Spleen (tissue), 11 donors: ENCODE results near the gene PLCB4. TPM values are rescaled to one million over a fixed set of nuclear protein-coding genes. Genes with fewer than 3 reads are reported as not detected.

Source experiments
- DNase-seq: peaks from one replicate; pipeline ENCODE4 v3.0.0-alpha.2; 2020
- H3K27ac ChIP-seq, 8 donors: fragments of 200-600 bp; sonication (generic) in 7 of 8; 1 replicate in 4 of 8; 2 replicates in 4 of 8; pipeline versions ENCODE4 v1.5.0 to v1.8.0; 2016 to 2021; ENCODE audit warnings: inconsistent platforms in 4 of 8, mild to moderate bottlenecking in 4 of 8, moderate library complexity in 1 of 8
- H3K27me3 ChIP-seq, 7 donors: fragments of 200-600 bp; sonication (generic) in 6 of 7; replicated peaks in 1 of 7; 1 replicate in 4 of 7; 2 replicates in 3 of 7; pipeline versions ENCODE4 v1.5.0 to v1.8.0; 2016 to 2021; ENCODE audit warnings: inconsistent platforms in 3 of 7, mild to moderate bottlenecking in 1 of 7
- H3K36me3 ChIP-seq, 6 donors: fragments of 200-600 bp; sonication (generic) in 5 of 6; 1 replicate in 4 of 6; 2 replicates in 2 of 6; pipeline versions ENCODE4 v1.5.0 to v1.8.0; 2016 to 2021; ENCODE audit warnings: inconsistent platforms in 2 of 6
- H3K4me1 ChIP-seq, 6 donors: fragments of 200-600 bp; sonication (generic) in 5 of 6; 1 replicate in 3 of 6; 2 replicates in 3 of 6; pipeline versions ENCODE4 v1.5.0 to v1.8.0; 2016 to 2021; ENCODE audit warnings: inconsistent platforms in 3 of 6
- H3K4me3 ChIP-seq, 8 donors: fragments of 200-600 bp; sonication (generic) in 7 of 8; 1 replicate in 4 of 8; 2 replicates in 4 of 8; pipeline versions ENCODE4 v1.5.0 to v1.8.0; 2016 to 2021; ENCODE audit warnings: inconsistent platforms in 4 of 8, mild to moderate bottlenecking in 4 of 8, moderate library complexity in 2 of 8
- H3K9me3 ChIP-seq, 8 donors: fragments of 200-600 bp; sonication (generic) in 7 of 8; 1 replicate in 4 of 8; 2 replicates in 4 of 8; pipeline versions ENCODE4 v1.5.0 to v1.8.0; 2016 to 2021; ENCODE audit warnings: inconsistent platforms in 4 of 8
- POLR2A ChIP-seq, 3 donors: fragments of 450-650 bp; IDR thresholded peaks; one replicate each; pipeline ENCODE4 v1.5.1; 2017; ENCODE audit warnings: antibody characterized with exemption in 3 of 3, mild to moderate bottlenecking in 1 of 3
- POLR2AphosphoS5 ChIP-seq, 3 donors: sonication (generic); formaldehyde crosslinking; IDR thresholded peaks; one replicate each; pipeline ENCODE4 v1.5.1; 2017; ENCODE audit warnings: antibody characterized with exemption in 3 of 3
- WGBS, 5 donors: extraction: QIAGEN DNeasy Blood & Tissue Kit in 3 of 5; methylation state at CpG; one replicate each; pipeline versions ENCODE4 v1.1.5 to v1.1.7; 2013 to 2018; 5-methylcytosine and 5-hydroxymethylcytosine counted together
- intact Hi-C: fragments of 100-400 bp; cut with DNase I; formaldehyde crosslinking; loops from one replicate; pipeline ENCODE4 v1.15.0; 2023; ENCODE audit warnings: low total_unique reads
- polyA plus RNA-seq, 3 donors: library from polyadenylated mRNA; stranded (reverse); fragments of 200-250 nt; gene quantifications; one replicate each; pipeline ENCODE4 v1.2.1, GENCODE V29; 2013
- total RNA-seq, 7 donors: library from RNA; depleted of rRNA in 3 of 7; stranded (reverse); fragments of >200 nt in 3 of 7; fragmentation: NEBNext Ultra II Directional in 4 of 7; extraction: Animal tissue kit (Norgen Biotek cat#: 25700) in 4 of 7; gene quantifications; one replicate each; pipeline versions ENCODE4 v1.1.0 to v1.2.1, GENCODE V29; 2016 to 2021
- TF ChIP-seq, protein P1 (sequence below), 11 experiments: fragments of 200-600 bp in 7 of 11; fragments of 450-650 bp in 4 of 11; sonication (generic) in 4 of 11; IDR thresholded peaks in 8 of 11; conservative IDR thresholded peaks in 3 of 11; 1 replicate in 7 of 11; 2 replicates in 4 of 11; pipeline versions ENCODE4 v1.4.0 to v1.8.0; 2016 to 2021; ENCODE audit warnings: antibody characterized with exemption in 11 of 11, inconsistent platforms in 4 of 11, mild to moderate bottlenecking in 1 of 11
- donor health status: healthy with polysubstance abuse.
- donor health status: DM: no; HTN: no; CAD: no; lungs with moderate emphysema.
- donor health status: DM: no; HTN: no; CAD: no.
- donor health status: Bipolar disorder and iron deficiency.
- donor health status: healthy.
- donor health status: DM: no; HTN: no; CAD: no.
- donor health status: DM: yes; HTN: yes; CAD: no.

The PLCB4 gene
- total and polyA plus RNA-seq, 10 donors = 0.43 to 4.9 (median 1.6) TPM

DNA sequence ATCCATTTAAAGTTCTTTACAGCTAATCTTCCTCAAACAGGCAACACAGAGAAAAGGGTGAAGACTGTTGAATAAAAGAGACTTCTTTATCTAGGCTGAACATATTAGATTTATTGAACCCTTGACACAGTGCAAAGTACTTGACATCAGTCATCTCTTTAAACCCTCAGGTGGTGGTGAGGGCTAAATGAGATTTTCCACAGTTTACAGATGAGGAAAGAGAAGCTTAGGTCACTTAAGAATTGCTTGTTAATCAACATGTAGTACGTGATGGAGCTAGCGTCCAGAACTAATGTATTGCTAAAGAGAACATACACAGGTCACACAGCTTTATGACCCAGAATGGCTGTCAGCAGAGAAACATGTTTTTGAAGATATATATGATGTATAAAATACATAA lies 252.1 kb downstream of the PLCB4 start:
- 89 to 96% (median 92%) methylated on average over 2 of the region's 2 CpGs for WGBS, 5 donors
- no peak overlapping the region for H3K27ac ChIP-seq

DNA sequence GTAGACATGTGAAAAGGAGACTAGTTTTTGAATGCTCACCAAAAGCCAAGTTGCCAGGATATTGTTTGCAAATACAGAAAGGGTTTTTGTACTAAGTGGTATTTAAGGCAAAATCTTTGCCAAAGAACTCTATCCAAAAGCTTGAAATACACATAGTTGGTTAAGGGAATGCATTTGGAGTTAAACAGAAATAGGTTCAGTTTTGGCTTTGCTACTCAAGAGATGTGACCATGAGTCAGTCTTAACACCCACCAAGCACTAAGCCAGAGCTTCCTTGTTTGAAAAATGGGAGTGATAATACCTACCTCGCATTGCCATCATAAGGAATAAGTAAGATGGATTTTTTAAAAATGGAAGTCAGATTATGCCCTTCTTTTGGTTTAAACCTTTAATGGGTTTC lies 253.8 kb downstream of the PLCB4 start:
- WGBS, 5 donors = 85 to 97% (median 92%) methylated on average over 1 of the region's 1 CpG

More for the DNA sequence above, 252.1 kb downstream of the PLCB4 start:
- intact Hi-C loops = no loop called here
- peaks cover 0 to 11% (median 5%) of the 10 kb centered on the region in 6 donors for H3K4me1 ChIP-seq
- no peak for TF ChIP-seq POLR2AphosphoS5 (IDR thresholded peaks at IDR 0.05)
- TF ChIP-seq, protein P1, sequence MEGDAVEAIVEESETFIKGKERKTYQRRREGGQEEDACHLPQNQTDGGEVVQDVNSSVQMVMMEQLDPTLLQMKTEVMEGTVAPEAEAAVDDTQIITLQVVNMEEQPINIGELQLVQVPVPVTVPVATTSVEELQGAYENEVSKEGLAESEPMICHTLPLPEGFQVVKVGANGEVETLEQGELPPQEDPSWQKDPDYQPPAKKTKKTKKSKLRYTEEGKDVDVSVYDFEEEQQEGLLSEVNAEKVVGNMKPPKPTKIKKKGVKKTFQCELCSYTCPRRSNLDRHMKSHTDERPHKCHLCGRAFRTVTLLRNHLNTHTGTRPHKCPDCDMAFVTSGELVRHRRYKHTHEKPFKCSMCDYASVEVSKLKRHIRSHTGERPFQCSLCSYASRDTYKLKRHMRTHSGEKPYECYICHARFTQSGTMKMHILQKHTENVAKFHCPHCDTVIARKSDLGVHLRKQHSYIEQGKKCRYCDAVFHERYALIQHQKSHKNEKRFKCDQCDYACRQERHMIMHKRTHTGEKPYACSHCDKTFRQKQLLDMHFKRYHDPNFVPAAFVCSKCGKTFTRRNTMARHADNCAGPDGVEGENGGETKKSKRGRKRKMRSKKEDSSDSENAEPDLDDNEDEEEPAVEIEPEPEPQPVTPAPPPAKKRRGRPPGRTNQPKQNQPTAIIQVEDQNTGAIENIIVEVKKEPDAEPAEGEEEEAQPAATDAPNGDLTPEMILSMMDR (IDR thresholded peaks at IDR 0.05 in 8 of 11, conservative IDR thresholded peaks at IDR 0.05 in 3 of 11) = no peak
- TF ChIP-seq POLR2A (IDR thresholded peaks at IDR 0.05) = no peak
- no peak for DNase-seq
- H3K36me3 ChIP-seq = no peaks in the 10 kb centered on the region
- no peaks in the 10 kb centered on the region for H3K9me3 ChIP-seq
- no peak overlapping the region for H3K4me3 ChIP-seq
- H3K27me3 ChIP-seq = no peaks in the 10 kb centered on the region

DNA sequence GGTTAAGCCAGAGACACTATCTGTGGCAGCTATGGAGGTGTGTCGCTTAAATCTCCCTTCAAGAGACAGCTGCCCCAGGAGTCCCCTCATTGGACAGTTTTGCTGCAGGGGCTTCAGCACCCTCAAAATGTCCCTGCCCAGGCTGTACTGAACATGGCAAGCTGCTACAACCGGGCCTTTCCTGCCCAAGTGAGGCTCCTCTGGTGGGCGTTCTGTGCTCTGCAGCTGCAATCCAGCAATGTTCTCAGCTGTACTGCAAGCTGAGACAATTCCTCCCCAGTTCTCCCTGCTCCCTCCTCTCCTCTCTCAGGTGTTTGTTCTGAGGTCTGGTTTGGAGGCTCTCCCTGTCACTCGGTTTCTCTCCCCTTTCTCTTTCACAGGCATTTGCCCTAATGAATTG lies 254.7 kb downstream of the PLCB4 start:
- WGBS, 5 donors = 72 to 92% (median 85%) methylated on average over 4 of the region's 4 CpGs
- H3K4me1 ChIP-seq = peaks cover 0 to 11% (median 5%) of the 10 kb centered on the region in 6 donors

More for the DNA sequence above, 253.8 kb downstream of the PLCB4 start:
- Histone ChIP-seq H3K27ac (no peak overlapping the region), H3K4me1 (peaks cover 0 to 11% (median 5%) of the 10 kb centered on the region in 6 donors), H3K36me3 (no peaks in the 10 kb centered on the region), H3K9me3 (no peaks in the 10 kb centered on the region), H3K4me3 (no peak overlapping the region), H3K27me3 (no peaks in the 10 kb centered on the region)
- DNase-seq = no peak
- TF ChIP-seq POLR2A (IDR thresholded peaks at IDR 0.05) = no peak
- TF ChIP-seq POLR2AphosphoS5 (IDR thresholded peaks at IDR 0.05) = no peak
- intact Hi-C loops = no loop called here

DNA sequence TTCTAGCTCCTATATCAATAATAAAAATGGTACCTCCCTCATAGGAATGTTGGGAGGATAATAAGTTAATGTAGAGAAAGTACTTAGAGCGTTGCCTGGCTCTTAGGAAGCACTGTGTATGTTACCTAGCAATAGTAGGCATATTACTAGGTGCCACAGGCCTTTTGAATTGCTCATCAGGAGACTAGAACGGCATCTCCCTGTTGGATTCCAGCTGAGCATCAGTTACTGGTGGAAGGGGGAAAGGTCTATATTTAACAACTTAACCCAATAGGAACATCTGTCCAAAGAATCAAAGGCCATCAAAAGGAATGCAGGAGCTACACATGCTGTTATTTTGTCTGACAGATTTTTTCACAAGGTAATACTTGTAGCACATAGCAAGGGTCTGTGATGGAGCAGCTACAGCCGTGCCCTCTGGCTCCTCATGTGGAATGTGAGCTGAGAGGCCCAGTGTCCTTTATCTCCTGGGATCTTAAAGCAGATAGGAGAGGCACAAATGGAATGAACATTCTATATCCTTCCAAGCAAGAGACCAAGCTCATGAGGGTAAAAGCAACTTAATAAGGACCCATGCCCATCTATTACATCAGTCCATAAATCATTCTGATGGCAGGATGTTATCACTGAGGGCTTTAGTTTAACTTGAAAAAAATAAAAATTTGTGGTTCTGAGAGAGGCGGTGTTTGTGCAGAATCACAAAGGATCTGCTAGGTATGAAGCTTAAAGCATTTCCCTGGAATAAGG lies 260.6 kb downstream of the PLCB4 start:
- Histone ChIP-seq H3K36me3 (no peaks in the 10 kb centered on the region), H3K9me3 (no peaks in the 10 kb centered on the region), H3K27me3 (no peaks in the 10 kb centered on the region), H3K4me3 (no peak overlapping the region), H3K27ac (no peak overlapping the region), H3K4me1 (no peaks in the 10 kb centered on the region)
- 77 to 93% (median 85%) methylated on average over 4 of the region's 4 CpGs for WGBS, 5 donors
- TF ChIP-seq POLR2A (IDR thresholded peaks at IDR 0.05) = no peak
- no peak for TF ChIP-seq POLR2AphosphoS5 (IDR thresholded peaks at IDR 0.05)
- TF ChIP-seq, protein P1 (IDR thresholded peaks at IDR 0.05 in 8 of 11, conservative IDR thresholded peaks at IDR 0.05 in 3 of 11) = no peak
- intact Hi-C loops = no loop called here
- no peak for DNase-seq

More for the DNA sequence above, 254.7 kb downstream of the PLCB4 start:
- no peak overlapping the region for H3K27ac ChIP-seq
- no peak for DNase-seq
- no peaks in the 10 kb centered on the region for H3K36me3 ChIP-seq
- intact Hi-C loops = no loop called here
- no peak for TF ChIP-seq POLR2A (IDR thresholded peaks at IDR 0.05)
- TF ChIP-seq, protein P1 (IDR thresholded peaks at IDR 0.05 in 8 of 11, conservative IDR thresholded peaks at IDR 0.05 in 3 of 11) = no peak
- no peak for TF ChIP-seq POLR2AphosphoS5 (IDR thresholded peaks at IDR 0.05)
- no peaks in the 10 kb centered on the region for H3K27me3 ChIP-seq
- H3K4me3 ChIP-seq = no peak overlapping the region
- no peaks in the 10 kb centered on the region for H3K9me3 ChIP-seq
